SIG-M5 (cell line): ENCODE measurements around the gene CDCA7.
"Not testable (repeated sequence)": the region's sequence is repeated elsewhere in the genome, so short reads cannot be mapped to it uniquely, and the experiment has no call there.

Experiments
- DNase-seq: peaks from one replicate; lab custom pipeline; 2025; lab: John Stamatoyannopoulos, UW

Gene CDCA7

GRCh38 chr2:173358616-173359015, 3.9 kb downstream of the CDCA7 start:
- DNase-seq, result no peak

DNA sequence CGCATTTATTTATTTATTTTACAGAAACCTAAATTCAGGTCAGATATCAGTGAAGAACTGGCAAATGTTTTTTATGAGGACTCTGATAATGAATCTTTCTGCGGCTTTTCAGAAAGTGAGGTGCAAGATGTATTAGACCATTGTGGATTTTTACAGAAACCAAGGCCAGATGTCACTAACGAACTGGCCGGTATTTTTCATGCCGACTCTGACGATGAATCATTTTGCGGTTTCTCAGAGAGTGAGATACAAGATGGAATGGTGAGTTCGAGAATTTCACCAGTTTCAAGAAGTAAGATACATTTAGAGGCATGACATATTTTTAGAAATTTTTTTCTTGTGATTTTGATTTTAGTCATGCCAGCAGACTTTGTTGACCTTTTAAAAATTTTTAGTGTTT, 4.6 kb downstream of the CDCA7 start:
- DNase-seq, result peak; percentile 48

- no peak for DNase-seq
These were observed 15.5 kb downstream of the CDCA7 start for GRCh38 chr2:173370198-173370597.

GRCh38 chr2:173371023-173371422, 16.4 kb downstream of the CDCA7 start:
- no peak for DNase-seq

DNA sequence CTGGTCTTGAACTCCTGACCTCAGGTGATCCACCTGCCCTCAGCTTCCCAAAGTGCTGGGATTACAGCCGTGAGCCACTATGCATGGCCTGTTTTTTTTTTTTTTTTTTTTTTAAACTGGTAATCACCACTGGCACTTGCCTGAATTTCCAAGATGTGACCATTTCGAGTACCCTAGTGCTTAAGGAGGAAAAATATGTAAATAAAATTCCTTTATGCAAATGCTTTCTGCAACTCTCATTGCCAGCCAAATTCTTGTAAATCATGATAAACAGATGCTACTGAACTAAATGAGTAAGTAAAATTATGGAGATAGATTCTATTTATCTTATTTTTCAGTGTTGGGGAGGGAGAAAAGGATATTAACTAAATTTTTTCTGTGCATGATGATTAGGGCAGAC, 18.6 kb downstream of the CDCA7 start:
- no peak for DNase-seq

- no peak for DNase-seq
These were observed 20.0 kb downstream of the CDCA7 start for GRCh38 chr2:173374634-173375033.

GRCh38 chr2:173385534-173385933, 30.9 kb downstream of the CDCA7 start:
- not testable (repeated sequence) for DNase-seq

DNA sequence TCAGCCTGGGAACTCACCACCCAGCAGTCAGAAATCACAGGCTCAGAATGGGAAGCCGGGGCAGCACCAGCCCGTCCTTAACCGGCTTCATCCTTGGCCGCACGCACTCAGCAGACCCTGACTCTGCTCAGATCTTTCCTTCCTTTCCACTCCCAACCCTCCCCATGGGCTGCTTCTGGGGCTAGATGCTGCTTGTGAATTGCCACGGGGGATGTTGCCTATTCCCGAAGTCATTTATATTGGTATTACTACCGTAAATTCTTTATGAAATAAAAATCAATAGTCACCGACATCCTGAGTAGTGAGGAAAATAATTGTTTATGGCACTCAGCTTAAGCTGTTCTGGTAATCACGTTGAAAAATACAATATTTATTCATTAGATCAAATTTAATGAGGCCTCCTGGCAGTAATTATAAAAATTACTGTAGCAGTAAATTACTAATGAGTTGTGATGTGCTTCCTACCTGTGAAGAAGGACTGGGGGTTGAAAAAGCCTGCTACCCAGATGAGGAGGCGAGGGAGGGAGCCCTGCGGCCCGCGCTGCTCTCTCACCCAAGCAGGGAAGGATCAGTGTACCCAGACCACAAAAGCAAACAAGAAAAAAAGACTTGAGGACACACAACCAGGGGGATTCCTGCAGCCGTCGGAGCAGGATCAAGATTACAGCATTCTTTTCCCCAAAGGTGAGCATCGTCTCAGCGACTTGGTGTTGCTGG, 31.5 kb downstream of the CDCA7 start:
- no peak for DNase-seq

GRCh38 chr2:173386738-173387065, 32.0 kb downstream of the CDCA7 start:
- DNase-seq, result no peak

DNA sequence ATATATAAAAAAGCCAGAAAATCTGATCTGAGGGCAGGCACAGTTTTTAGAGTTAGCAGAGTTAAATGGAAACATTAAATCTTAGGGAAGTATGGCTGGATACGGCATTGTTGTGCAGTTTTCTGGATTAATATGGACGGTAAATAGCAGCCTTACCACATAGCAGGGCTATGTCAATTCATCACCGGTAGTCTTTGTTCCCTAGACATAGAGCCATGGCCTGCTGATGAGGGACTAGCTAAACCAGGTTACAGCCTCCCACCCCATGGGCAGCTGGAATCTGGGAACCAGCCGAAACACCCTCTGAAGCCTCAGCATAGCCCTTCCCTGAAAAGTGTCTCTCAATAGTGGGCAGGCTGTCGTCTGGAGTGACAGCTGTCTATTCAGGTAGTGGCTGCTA, 32.4 kb downstream of the CDCA7 start:
- DNase-seq, result no peak

DNA sequence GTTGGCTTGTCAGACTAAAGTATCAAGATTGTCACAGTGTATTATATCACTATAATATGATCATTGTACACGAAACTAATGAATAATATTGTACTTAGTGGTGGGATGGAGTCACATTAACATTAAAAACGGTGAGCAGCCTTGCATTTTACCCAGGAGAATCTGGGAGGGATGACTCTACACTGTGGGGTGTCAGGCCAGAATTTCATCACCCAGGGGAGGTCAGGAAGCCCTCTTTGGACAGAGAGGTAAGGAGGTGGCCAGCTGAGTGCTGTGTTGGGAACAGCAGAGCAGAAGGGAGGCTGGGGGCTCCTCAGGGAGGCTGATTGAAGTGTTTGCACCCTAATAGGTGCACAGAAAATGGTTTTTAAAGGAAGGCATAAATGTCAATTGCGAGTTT, 33.0 kb downstream of the CDCA7 start:
- DNase-seq, result no peak

DNA sequence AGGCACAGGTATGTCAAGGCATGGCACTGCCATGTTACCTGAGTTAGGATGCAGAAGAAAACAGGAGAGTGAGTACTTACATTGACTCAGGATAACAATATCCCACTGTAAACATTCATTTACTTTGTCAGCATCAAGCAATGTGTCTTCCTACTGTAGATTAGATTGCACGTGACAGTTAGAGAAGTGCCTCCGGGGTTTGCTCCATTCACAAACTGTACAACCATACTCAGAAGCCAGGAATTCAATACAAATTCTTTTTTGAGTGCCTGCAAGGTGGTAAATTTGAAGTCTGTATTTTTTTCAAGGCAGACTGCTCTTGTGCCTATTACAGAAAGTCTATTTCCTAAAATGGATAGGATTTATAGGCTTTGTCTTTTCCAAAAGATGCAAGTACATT, 34.1 kb downstream of the CDCA7 start:
- no peak for DNase-seq

GRCh38 chr2:173390036-173390435, 35.4 kb downstream of the CDCA7 start:
- DNase-seq, result no peak

GRCh38 chr2:173392731-173393130, 38.1 kb downstream of the CDCA7 start:
- DNase-seq, result no peak

GRCh38 chr2:173393186-173393585, 38.5 kb downstream of the CDCA7 start:
- DNase-seq, result no peak

- DNase-seq, result no peak
These were observed 39.0 kb downstream of the CDCA7 start for GRCh38 chr2:173393636-173394035.

GRCh38 chr2:173394091-173394974, 39.7 kb downstream of the CDCA7 start:
- DNase-seq, result no peak

GRCh38 chr2:173395567-173396351, 41.1 kb downstream of the CDCA7 start:
- no peak for DNase-seq

GRCh38 chr2:173397539-173397938, 42.9 kb downstream of the CDCA7 start:
- no peak for DNase-seq

GRCh38 chr2:173399229-173399628, 44.6 kb downstream of the CDCA7 start:
- DNase-seq, result no peak

GRCh38 chr2:173400760-173401159, 46.1 kb downstream of the CDCA7 start:
- DNase-seq, result no peak

- DNase-seq, result no peak
These were observed 47.1 kb downstream of the CDCA7 start for GRCh38 chr2:173401716-173402326.
